AG08396 (cell line): Measurements from ENCODE around the gene NHEJ1.

ENCODE experiments used
- DNase-seq: peaks from one replicate; pipeline ENCODE4 v3.0.0; 2012; ENCODE audit warnings: low spot score, mixed read lengths

Gene NHEJ1

DNA sequence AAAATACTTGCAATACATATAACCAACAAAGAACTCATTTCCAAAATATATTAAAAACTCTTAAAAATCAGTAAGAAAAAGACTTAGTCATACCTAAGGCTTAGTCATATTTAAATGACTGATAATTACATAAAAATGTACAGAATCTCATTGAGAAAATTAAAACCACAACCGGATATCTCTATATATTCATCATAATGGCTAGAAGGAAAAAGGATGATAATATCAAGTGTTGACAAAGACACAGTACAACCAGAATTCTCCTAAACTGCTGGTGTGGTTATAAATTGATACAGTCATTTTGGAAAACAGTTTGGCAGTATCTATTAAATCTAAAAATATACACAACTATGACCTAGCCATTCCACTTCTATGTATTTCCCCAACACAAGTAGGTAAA, 72.8 kb downstream of the NHEJ1 start:
- DNase-seq: no peak

DNA sequence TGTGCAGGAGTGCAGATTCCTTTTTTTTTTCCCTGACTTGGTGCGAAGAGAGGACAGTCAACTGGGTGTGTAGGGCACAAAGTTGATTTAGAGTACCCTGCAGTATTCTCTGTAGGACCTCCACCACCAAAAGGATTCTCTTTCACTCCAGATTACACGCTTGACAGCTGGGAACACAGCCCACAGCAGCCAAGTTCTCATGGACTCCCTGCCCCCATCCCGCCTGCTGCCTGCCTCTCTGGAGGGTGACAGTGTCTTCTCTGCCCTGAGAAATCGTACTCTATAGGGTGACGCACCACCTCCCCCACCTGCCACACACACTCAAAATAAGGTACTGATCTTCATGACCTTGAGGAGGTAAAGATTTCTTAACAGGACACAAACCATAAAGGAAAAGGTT, 73.3 kb downstream of the NHEJ1 start:
- no peak for DNase-seq

DNA sequence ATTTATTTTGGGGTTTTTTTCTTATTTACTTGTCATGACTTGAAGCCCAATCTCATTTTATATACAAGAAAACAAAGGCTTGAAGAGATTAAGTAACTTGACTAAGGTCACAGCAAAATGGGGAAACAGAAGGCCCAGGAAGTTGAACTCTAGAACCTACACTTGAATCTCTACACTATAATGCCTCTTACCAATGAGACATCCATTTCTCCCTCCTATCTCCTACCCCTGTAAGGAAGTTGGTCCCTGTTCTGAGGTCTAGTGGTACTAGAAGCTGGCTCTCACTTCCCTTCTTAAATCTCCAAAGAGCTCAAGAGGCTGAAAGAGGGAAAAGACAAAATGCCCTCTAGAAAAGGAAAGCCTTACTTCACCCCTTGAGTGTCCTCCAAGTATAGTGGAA, 74.4 kb downstream of the NHEJ1 start:
- DNase-seq: no peak

DNA sequence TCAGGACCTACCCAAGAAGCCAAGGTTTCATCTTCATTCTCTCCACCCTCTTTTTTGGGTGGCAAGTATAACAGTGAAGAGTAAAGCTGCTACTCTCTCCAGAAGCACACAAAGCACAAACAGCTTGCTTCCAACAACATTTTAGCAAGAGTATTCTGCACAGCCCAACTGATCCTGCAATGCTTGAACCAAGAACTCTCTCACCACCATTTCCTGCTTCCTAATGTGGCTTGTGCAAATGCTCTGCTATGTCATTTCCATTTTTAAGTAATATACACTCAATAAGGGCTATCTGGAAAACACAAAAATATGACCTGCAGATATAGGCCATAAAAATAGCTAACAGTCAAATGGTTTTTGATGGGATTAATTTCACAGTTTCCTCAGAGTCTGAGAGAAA, 75.8 kb downstream of the NHEJ1 start:
- no peak for DNase-seq

DNA sequence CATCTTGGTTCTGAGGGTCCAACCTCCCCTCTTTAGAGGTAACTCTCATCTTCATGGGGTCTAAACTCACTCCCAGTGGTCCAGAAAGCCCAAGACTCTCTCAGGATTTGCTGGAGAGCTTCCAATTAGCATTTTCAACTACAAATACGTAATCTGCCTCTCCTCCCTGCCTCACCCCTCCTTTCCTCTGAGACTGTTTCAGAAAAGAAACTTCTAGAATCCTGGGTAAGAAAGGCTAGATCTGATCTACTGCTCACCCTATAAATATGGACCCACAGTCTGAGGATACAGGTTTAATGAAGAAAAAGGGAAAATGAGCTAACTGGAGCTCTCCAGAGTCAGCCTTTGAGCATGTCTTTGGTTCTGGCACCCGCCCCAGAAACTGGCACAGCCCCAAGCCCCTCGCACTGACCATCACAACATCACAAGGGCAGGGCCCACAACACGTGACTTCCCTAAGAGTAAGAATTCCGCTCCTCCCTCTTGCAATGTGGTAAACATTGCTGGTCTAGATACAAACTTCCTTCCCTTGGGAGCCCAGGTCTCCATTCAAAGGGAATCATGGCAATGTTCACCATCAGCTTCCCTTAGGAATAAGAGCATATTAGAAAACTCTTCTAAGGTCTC, 78.2 kb downstream of the NHEJ1 start:
- DNase-seq: no peak

DNA sequence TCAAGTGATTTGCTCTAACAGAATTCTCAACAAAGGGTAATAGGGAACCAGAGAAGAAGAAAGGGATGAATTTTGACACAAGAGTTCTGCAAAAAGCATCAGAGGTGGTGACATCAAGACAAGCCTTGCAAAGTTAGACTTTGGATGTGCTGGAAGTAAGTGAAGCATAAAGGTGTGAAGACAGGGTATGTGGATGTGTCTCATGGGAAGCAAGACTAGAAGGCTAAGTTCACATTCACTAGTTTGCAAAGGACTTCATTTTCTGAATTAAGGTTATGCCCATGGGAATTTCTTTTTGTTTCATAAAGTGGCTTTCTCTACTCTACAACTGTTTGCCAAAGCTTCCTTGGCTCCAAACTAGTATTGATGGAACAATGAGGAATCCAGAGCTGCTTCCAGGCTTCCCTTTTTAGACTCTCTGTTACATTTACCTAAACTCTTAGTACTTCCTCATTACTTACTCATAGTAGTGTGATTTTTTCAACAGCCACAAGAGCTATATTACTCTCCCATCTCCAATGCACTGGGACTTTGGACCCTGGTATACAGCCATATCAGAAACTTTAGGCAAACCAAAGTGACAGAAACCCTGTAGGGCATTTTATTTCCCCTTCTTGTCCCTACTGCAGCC, 78.8 kb downstream of the NHEJ1 start:
- no peak for DNase-seq

DNA sequence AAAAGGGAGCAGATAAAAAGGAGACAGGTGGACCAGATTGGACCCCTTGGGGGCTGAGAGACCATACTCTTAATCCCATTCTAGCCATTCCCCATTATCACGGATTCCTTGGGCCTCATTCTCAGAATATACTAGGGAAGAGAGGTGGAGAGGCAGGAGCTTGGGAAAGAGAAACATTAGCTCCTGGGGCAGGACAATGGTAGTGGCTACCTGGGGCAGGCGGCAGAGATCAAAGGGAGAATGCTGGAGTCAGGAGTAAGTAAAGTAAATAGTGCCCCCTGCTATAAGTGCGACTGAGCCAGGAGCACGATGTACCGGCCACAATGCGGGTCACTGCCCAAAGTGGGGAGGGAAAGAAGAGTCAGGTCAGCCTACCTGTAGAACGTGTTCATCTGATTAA, 79.5 kb downstream of the NHEJ1 start:
- DNase-seq: no peak

DNA sequence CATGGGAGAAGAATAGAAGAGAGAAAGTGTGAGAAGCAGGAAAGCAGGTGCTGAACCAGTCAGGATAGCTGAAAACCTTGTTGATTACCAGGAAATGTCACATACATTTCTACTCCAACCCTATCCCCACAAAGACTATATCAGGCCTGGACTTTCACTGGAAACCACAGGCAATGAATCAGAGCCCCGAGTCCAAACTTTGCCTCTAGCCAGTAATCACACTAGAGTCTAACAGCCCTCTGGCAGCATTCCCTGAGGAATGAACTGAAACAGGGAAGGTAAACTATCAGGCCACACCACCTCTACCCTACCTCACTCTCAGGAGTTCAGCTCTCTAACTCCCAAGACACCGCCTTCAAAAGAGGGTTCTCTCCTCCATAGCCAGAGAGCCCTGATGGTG, 81.2 kb downstream of the NHEJ1 start:
- peak; percentile 61 for DNase-seq

DNA sequence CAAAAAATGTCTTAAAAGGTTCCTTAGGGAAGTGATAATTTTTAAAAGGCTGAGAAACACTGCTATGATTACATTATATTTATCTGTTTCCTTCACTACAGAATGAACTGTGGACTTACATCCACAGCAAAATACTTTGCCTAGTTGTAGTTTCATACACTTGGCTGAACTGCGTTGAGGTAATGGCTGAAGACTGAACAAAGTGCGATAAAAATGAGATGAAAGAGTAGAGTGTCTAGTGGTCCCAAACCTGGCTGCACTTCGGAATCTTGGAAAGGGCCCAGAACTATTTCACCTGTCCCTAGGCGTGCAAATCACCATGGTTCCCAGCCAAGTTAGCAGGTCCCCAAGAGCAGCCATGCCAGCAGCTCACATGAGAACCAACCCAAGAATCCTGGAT, 81.7 kb downstream of the NHEJ1 start:
- no peak for DNase-seq

DNA sequence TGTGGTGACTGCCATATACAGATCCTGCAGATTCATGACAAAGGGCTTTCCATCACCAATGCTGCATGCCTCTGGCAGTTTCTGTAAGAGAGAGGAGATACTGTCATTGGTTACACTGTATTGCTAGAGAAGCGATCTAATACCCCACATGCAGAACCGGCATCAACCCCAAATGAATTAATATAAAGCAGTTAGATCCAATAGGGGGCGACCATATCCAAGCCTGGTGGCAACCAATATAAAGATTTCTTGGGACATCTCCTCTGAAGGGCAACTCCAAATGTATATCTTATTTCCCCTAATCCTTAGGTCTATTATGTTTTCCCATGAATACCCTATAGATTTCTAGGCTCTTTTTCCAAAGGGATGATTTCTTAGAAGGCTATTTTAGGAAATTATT, 82.5 kb downstream of the NHEJ1 start:
- DNase-seq: no peak

DNA sequence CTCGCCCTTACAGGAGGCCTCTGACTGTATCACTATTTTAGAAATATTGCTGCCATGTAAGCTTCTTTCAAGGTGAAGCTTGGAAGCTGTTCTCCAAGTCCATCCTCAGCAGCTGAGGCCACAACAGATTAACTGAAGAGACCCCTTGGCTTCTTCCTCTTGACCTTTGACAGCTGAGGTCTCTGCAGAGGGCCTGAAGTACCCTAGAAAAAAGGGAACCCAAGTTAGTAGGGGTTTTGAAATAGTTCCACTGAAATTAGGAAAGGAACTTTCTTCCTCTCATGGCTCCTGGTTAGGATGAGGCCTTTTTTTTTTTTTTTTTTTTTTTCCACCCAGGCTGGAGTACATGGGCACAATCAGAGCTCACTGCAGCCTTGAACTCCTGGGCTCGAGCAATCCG, 84.4 kb downstream of the NHEJ1 start:
- DNase-seq: no peak

DNA sequence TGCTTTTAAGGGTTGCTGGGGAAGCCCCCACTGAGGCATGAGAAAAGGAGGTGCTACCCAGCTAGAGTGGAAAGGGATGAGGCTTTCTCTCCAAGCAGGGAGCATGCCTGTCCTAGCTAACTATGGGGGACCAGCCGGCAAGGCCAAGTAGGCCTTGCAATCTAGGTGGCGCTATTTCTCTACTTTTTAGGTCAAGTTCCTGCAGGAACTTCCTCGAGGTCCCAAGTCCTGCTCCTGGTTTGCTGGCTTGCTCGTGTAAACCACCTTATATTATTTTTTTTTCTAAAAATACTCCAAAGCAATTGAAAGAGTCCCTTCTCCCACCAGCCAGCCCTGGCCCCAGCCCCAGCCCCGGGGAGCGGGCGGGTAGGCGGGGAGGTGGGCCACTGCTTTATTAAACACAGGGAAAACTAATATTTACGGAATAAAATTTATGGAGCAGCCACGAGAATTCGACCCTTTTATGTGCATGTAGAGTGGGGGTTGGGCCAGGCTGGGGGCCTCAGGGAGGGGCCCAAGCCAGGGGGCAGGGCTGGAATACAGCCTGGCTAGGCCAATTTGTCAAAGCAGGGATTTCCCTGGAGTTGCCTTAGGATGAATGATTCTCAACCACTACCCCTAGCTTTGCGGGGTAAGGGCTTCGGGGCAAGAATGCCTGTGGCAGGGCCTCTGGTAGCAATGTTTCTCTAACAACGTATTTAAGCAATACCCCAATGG, 87.0 kb downstream of the NHEJ1 start:
- DNase-seq: peak; percentile 71

DNA sequence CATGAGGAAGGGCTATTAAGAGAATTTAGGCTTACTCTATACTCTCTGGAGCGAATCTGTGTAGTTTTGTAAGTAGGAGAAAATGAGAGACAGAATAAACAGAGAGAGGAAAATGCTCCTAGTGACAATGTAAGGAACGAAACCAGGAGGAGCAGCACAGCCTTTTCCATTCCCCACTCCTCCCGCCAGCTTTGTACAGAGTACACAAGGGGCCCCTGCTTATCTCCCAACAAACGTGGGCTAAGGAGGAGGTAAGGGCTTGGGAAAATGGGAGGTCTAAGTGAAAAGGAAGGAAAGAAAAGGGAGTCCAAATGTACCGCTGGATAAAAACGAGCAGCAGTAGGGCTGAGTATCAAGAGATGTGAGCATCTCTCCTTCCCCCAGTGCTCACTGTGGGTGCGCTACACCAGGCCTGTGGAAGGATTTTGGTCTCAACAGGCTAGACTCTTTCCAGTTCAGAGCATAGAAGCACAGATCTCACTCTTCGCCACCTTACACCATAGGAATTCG, 87.8 kb downstream of the NHEJ1 start:
- DNase-seq: no peak

DNA sequence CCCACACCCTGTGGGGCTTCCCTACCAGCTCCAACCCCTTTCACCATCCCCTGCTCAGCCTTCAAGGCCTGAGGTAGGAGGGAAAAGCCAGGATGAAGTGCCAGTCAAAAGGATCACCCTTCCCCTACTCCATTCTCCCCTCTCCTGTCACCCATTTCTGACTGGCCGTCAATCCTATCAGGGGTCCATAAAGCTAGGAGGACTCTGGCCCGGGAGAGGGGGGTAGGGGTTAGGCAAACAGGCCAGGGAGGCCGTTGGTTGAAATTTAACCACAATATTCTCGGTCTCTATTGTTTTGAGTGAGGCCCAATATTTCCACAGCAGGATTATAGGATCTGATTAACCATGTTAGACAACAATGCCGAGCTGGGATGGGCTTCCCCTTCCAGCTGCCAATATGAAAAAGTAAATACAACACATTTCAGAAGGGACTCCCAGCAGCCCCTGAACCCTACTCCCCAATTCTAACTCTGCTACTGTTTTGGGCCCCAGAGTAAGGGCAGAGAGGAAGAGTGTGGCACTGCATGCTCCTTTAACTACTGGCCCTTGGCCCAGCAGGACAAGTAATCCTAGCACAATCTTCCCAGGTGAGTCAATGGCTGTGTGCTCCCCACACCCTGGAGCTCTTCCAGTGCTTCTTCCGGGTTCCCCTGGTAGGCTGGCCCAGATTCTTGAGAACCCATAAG, 89.3 kb downstream of the NHEJ1 start:
- DNase-seq: peak; percentile 50

DNA sequence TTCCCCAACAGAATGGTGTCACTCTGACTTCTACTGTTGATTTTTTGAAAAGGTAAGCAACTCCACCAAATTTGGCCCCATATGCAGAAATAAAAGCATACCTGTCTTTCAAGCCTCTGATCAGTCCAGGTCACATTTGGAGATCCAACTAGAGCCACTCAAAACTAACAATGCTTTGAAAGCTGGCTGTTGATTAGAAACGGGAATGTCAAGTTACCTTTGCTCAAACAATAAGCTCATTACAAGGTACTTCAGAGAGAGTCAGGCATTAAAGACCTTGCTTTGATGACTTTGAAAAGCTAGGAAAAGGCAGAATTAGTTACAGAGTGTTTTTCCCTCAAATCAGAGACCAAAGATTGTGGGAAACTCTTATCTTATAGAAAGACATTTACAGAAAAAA, 95.1 kb downstream of the NHEJ1 start:
- no peak for DNase-seq

DNA sequence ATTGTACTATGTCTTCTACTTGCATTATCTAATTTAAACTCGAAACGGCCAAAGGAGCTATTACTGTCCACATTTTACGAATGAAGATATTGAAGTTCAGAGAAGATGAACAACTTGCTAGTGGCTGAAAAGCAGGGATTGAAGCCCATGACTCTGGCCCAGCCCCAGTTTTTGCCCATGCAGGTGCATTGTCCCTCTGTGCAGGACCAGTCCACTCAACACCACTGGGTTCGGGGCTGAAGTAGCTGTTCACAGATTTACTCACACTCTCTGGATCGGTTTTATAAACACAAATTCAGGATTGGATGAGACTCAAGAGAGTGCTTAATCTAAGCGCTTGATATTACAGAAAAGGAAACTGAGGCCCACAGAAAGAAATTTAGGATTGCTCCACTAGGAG, 98.5 kb downstream of the NHEJ1 start:
- DNase-seq: no peak

DNA sequence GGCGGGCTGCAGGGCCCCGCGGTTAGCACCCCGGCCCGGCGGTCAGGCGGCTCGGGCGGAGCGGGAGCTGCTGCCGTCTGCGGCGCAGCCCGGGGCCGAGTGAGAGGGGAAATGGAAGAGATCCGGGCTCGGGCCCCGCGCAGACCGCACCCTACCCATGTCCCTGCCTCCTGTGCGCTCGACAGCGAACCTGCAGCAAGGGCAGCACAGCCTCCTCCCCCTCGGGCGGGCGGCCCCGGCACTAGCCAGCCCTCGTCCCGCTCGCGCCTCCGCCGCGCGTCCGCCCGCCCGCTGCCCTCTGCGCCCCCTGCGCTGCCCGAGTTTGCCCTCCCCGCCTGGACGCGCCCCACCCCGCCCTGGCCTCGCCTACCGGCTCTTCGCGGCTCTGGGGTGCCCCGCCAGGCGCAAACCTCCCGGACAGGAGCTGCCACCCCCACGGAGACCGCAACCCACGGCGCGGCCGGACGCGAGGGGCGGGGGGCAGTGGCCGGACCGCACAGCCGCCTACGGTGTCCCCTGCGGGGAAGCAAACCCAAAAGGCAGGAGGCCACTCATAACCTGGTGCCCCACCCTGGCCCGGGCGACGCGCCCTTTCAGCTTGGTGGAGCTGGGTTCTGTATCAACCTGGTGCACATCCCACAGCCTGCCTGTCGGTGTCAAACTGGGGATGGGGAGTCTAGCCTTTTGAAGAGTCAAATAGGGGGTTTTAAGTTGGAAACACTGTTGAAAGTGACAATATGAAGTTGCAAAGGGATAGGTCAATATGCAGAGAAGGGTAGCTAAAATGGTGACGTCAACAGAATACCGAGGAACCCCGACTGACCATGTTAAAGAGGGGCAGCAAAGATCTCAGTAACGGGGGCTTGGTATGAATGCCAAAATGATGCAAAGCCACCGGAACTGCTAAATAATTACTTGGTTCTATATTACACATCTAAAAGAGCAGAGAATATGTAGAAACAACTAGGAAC, 99.5 kb downstream of the NHEJ1 start, which contains the start of gene IHH:
Gene IHH (minus strand): TSS at position 101 of the 971 bp plus-strand sequence. CDS start 454 bp downstream, outside the sequence.
- DNase-seq: peak; percentile 54

DNA sequence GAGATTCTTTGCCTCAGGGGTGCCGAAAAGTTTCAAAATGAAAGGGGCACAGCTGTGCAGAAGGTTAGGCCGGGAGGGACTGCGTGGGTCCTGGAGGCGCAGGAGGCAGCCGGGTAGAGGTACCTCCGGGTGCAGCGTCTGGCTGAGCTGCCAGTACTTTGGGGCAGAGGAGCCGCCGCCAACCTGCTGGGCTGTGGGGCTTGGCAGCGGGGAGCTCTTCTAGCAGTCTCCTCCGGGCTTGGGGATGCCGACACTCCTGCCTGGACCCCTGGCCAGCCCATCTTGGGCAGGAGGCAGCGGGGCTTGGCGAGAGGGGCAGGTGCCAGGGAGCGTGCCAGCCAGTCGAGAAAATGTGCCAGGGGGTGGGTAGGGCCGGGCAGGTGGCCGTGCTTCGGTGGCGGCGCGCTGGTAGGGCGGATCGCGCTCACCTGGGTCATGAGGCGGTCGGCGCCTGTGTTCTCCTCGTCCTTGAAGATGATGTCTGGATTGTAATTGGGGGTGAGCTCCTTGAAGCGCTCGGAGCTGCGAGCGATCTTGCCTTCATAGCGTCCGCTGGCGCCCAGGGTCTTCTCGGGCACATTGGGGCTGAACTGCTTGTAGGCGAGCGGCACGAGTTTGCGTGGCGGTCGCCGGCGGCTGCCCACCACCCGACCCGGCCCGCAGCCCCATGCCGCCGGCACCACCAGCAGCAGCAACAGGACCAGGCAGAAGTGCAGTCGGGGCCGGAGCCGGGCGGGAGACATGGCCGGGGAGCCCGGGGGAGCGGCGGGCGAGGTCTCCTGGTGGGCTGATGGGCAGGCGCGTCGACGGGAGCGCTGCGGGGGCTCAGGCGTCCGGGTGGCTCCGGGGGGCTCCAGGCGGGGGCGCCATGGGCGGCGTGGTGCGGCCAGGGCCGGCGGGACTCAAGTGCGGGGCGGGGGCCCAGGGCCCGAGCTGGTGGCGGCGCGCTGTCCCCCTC, 100.6 kb downstream of the NHEJ1 start:
- DNase-seq: no peak

DNA sequence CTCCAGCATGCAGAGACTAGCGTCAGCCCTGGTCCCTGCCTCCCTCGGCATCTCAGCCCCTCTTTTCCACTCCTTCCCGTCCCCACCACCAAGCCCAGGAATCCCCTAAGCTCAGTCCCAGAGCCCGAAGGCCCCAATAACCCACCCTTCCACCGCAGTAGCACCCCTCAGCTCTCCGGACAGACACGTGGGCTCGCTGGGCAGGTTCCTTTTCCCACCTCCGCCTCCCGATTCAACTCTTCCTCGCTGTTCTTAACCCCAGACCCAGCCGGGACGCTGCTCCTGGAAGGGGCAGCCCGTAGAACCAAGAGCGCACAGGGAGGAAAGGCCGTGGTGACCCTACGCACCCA, 101.3 kb downstream of the NHEJ1 start:
- no peak for DNase-seq
